Thyroid gland (tissue), 4 donors: ENCODE measurements around the gene NTN5.

Experiments
- POLR2A ChIP-seq, 2 donors: fragments of 450-650 bp; IDR thresholded peaks; one replicate each; pipeline ENCODE4 v1.6.1; 2017; ENCODE audit warnings: antibody characterized with exemption in 2 of 2, mild to moderate bottlenecking in 2 of 2, moderate library complexity in 1 of 2
- TF ChIP-seq, protein P1 (sequence below), 6 experiments: fragments of 200-600 bp in 3 of 6; fragments of 450-650 bp in 3 of 6; sonication (generic) in 3 of 6; IDR thresholded peaks; one replicate each; pipeline ENCODE4 v1.5.1; 2016 to 2019; ENCODE audit warnings: antibody characterized with exemption in 6 of 6, mild to moderate bottlenecking in 2 of 6, inconsistent platforms in 1 of 6, moderate library complexity in 1 of 6

GRCh38 chr19:48646001-48646721, 26.7 kb downstream of the NTN5 start, which contains the start of gene CA11:
- TF ChIP-seq POLR2A (IDR thresholded peaks at IDR 0.05), result peak in 1 of 2 donors; percentile 35
- TF ChIP-seq, protein P1, sequence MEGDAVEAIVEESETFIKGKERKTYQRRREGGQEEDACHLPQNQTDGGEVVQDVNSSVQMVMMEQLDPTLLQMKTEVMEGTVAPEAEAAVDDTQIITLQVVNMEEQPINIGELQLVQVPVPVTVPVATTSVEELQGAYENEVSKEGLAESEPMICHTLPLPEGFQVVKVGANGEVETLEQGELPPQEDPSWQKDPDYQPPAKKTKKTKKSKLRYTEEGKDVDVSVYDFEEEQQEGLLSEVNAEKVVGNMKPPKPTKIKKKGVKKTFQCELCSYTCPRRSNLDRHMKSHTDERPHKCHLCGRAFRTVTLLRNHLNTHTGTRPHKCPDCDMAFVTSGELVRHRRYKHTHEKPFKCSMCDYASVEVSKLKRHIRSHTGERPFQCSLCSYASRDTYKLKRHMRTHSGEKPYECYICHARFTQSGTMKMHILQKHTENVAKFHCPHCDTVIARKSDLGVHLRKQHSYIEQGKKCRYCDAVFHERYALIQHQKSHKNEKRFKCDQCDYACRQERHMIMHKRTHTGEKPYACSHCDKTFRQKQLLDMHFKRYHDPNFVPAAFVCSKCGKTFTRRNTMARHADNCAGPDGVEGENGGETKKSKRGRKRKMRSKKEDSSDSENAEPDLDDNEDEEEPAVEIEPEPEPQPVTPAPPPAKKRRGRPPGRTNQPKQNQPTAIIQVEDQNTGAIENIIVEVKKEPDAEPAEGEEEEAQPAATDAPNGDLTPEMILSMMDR (IDR thresholded peaks at IDR 0.05), result peak; percentile 59 to 93 (median 84)
